ENCODE data around the gene BDH2. TPM values are rescaled to one million over a fixed set of nuclear protein-coding genes. Genes with fewer than 3 reads are reported as not detected.
A peak's percentile ranks its signal among the peaks of the same experiment; 100 is the strongest.

The BDH2 gene
- 9.5 and 10.1 TPM in 2 replicates for total RNA-seq (2021)
- percentile 42 among the genes with signal in this experiment for Bru-seq, nascent RNA
- BruChase-seq, experiment 1, labeled RNA remaining after a 2-hour chase: percentile 40 among the genes with signal in this experiment
- percentile 39 among the genes with signal in this experiment for BruChase-seq, experiment 2, labeled RNA remaining after a 6-hour chase
- long read RNA-seq, transcript BDH2-201 (10 exons, 1,126 nt): major isoform, 10 of 12 reads
- long read RNA-seq, partial matches to known transcripts: 0 of 12 reads
- long read RNA-seq, other reads (novel, unspliced or antisense): 2 of 12 reads

- Histone ChIP-seq H3K27me3 (ENCODE audit: insufficient read depth, low read depth) (no peaks in the 10 kb centered on the region), H3K4me2 (peak within 1 kb of the TSS; percentile 76), H4K20me1 (ENCODE audit: insufficient read depth) (no peaks in the 10 kb centered on the region), H3K9me2 (ENCODE audit: insufficient read depth) (no peaks in the 10 kb centered on the region), H3K36me3 (ENCODE audit: low read depth) (no peaks in the 10 kb centered on the region), H3K79me2 (ENCODE audit: low read depth) (no peaks in the 10 kb centered on the region), H3K9me3 (ENCODE audit: insufficient read depth, low read depth) (no peaks in the 10 kb centered on the region), H2AFZ (peak within 1 kb of the TSS; percentile 74), H3F3A (ENCODE audit: insufficient read depth, low read depth) (no peaks in the 10 kb centered on the region), H3K4me3 (peak within 1 kb of the TSS; percentile 52; the same call in 1 of the 2 replicates), H3K4me1 (replicated peaks; ENCODE audit: insufficient read depth) (no peaks in the 10 kb centered on the region), H3K27ac (no peak within 1 kb of the TSS)
- intact Hi-C loops (cut with micrococcal nuclease; ENCODE audit: unreplicated experiment): loop anchor here (5.0 to 10.0 kb wide), 4 partner anchors 83 to 835 kb away; partner anchors contain the start of genes SLC39A8 and SLC9B1
- no TSS peak for BruUV-seq (replicated peaks)
- TF ChIP-seq CTCF (conservative IDR thresholded peaks at IDR 0.05) (peak; percentile 75), EZH2 (IDR thresholded peaks at IDR 0.05; ENCODE audit: low read depth) (no peak)
- peak; percentile 15 to 84 for DNase-seq
- POLR2A ChIA-PET (ENCODE audit: unreplicated experiment): interaction anchor here (0.7 kb wide), 1 partner anchor 72 kb away, joined by 3 read pairs; no protein-coding TSS in a partner anchor
- CTCF ChIA-PET: interaction anchor here (1.3 kb wide), 1 partner anchor 669 kb away, joined by 5 read pairs; no protein-coding TSS in a partner anchor
Observed at GRCh38 chr4:103099691-103100392, at the start of gene BDH2. TSS of gene BDH2 (minus strand) at chr4:103099834. CDS start at chr4:103096254, 3,580 bp downstream.

GRCh38 chr4:103144926-103145325 is 45.3 kb upstream of the BDH2 start:
- BruUV-seq (replicated peaks): TSS peak; percentile 22

More at GRCh38 chr4:103144926-103145325, 45.3 kb upstream of the BDH2 start:
- Histone ChIP-seq H3K9me3 (ENCODE audit: insufficient read depth, low read depth) (no peaks in the 10 kb centered on the region), H3K4me1 (replicated peaks; ENCODE audit: insufficient read depth) (no peaks in the 10 kb centered on the region), H2AFZ (no peak overlapping the region), H3K79me2 (ENCODE audit: low read depth) (no peaks in the 10 kb centered on the region), H3K27me3 (ENCODE audit: insufficient read depth, low read depth) (no peaks in the 10 kb centered on the region), H3K9me2 (ENCODE audit: insufficient read depth) (no peaks in the 10 kb centered on the region), H3K4me2 (no peak overlapping the region), H3K36me3 (ENCODE audit: low read depth) (peaks cover 16% of the 10 kb centered on the region), H3K27ac (no peak overlapping the region), H3K4me3 (no peak overlapping the region), H4K20me1 (ENCODE audit: insufficient read depth) (no peaks in the 10 kb centered on the region), H3F3A (ENCODE audit: insufficient read depth, low read depth) (no peaks in the 10 kb centered on the region)
- DNase-seq: no peak
- POLR2A ChIA-PET (ENCODE audit: unreplicated experiment): no interaction called here
- CTCF ChIA-PET: no interaction called here
- intact Hi-C loops (cut with micrococcal nuclease; ENCODE audit: unreplicated experiment): no loop called here
- TF ChIP-seq CTCF (conservative IDR thresholded peaks at IDR 0.05): no peak
- TF ChIP-seq EZH2 (IDR thresholded peaks at IDR 0.05; ENCODE audit: low read depth): no peak
